GM12878 (cell line): ENCODE measurements around the gene INO80D. TPM values are rescaled to one million over a fixed set of nuclear protein-coding genes. Genes with fewer than 3 reads are reported as not detected.

Source experiments
- ATAC-seq: fragments of 200-7000 bp; cut with Tn5 transposase; 3 replicates; pipeline ENCODE4 v1.9.1; 2020; ENCODE audit warnings: mild to moderate bottlenecking, moderate library complexity
- BruUV-seq: library from RNA; stranded (reverse); fragments of 400-500 nt; replicated peaks from 2 replicates; lab custom pipeline; 2021; lab: Mats Ljungman, UMichigan
- CTCF ChIA-PET: fragments of 300-600 bp; sonication (Branson Sonifier 250); formaldehyde crosslinking; extraction: SDS; loops from one replicate; lab custom pipeline; 2021; ENCODE audit warnings: inconsistent platforms; lab: Yijun Ruan, JAX
- POLR2A ChIA-PET: fragments of 350-600 bp; formaldehyde crosslinking; extraction: SDS; loops from one replicate; lab custom pipeline; 2021; ENCODE audit warnings: inconsistent platforms; lab: Charles Lee
- RAD21 ChIA-PET: fragments of 300-600 bp; sonication (Branson Sonifier 250); formaldehyde crosslinking; loops from one replicate; lab custom pipeline; 2023; ENCODE audit warnings: antibody characterized with exemption; ENCODE audit not compliant: unreplicated experiment; lab: Charles Lee
- SMC1A ChIA-PET: fragments of 300-600 bp; sonication (Branson Sonifier 250); formaldehyde crosslinking; loops from one replicate; lab custom pipeline; 2023; ENCODE audit not compliant: unreplicated experiment, uncharacterized antibody; lab: Charles Lee
- DNase-seq: peaks from one replicate; pipeline ENCODE4 v3.0.0-alpha.2; 2011; ENCODE audit warnings: low read depth, low spot score
- FAIRE-seq: peaks from 3 replicates; lab custom pipeline; 2011; peaks lifted over from hg19 to GRCh38; lab: Jason Lieb, UNC
- H2AFZ ChIP-seq: 2 replicates; pipeline ENCODE4 v1.6.0; 2011; ENCODE audit warnings: low read depth, low read length, control low read depth; ENCODE audit not compliant: control insufficient read depth
- H3K27ac ChIP-seq: 2 replicates; pipeline ENCODE4 v1.5.1; 2011; ENCODE audit warnings: control low read depth; ENCODE audit not compliant: control insufficient read depth, insufficient read depth
- H3K27me3 ChIP-seq, 2 experiments: replicated peaks in 1 of 2; 2 replicates each; pipeline versions ENCODE4 v1.6.0 to v1.6.1; 2011; ENCODE audit warnings: low read length in 1 of 2; ENCODE audit not compliant: control insufficient read depth in 2 of 2, insufficient read depth in 2 of 2
- H3K36me3 ChIP-seq, 2 experiments: 2 replicates each; pipeline ENCODE4 v1.5.1; 2011; ENCODE audit warnings: low read length in 1 of 2; ENCODE audit not compliant: control insufficient read depth in 2 of 2, insufficient read depth in 2 of 2
- H3K4me1 ChIP-seq: 2 replicates; pipeline ENCODE4 v1.6.1; 2011; ENCODE audit warnings: mild to moderate bottlenecking, low read length, moderate library complexity, mixed read lengths; ENCODE audit not compliant: control insufficient read depth, insufficient read depth
- H3K4me2 ChIP-seq: 2 replicates; pipeline ENCODE4 v1.6.0; 2011; ENCODE audit warnings: control low read depth; ENCODE audit not compliant: control insufficient read depth, insufficient read depth
- H3K4me3 ChIP-seq: fragments of 200-600 bp; sonication (generic); 2 replicates; pipeline ENCODE4 v1.5.1; 2016
- H3K79me2 ChIP-seq: 2 replicates; pipeline ENCODE4 v1.6.0; 2011; ENCODE audit warnings: low read length; ENCODE audit not compliant: control insufficient read depth, insufficient read depth
- H3K9ac ChIP-seq: 2 replicates; pipeline ENCODE4 v1.8.0; 2011; ENCODE audit warnings: low read length, control low read depth, mixed read lengths; ENCODE audit not compliant: control insufficient read depth, insufficient read depth
- H3K9me3 ChIP-seq: replicated peaks from 3 replicates; pipeline ENCODE4 v1.5.1; 2011; ENCODE audit warnings: mild to moderate bottlenecking, low read length; ENCODE audit not compliant: control insufficient read depth, insufficient read depth
- H4K20me1 ChIP-seq: 2 replicates; pipeline ENCODE4 v1.6.0; 2011; ENCODE audit not compliant: control insufficient read depth, insufficient read depth
- BHLHE40 ChIP-seq, 2 experiments: fragments of 450-650 bp in 1 of 2; IDR thresholded peaks; 2 replicates each; pipeline ENCODE4 v1.6.1; 2011 to 2017; ENCODE audit warnings: low read depth in 2 of 2, borderline replicate concordance in 1 of 2, improper control_type of control experiment in 1 of 2, low read length in 1 of 2, mild to moderate bottlenecking in 1 of 2
- E2F4 ChIP-seq: IDR thresholded peaks from 2 replicates; pipeline ENCODE4 v1.6.1; 2012; ENCODE audit warnings: low read depth, low read length, improper control_type of control experiment
- EGR1 ChIP-seq, 2 experiments: IDR thresholded peaks; 1 replicate in 1 of 2; 2 replicates in 1 of 2; pipeline ENCODE4 v1.6.1; 2011 to 2012; ENCODE audit warnings: low read depth in 2 of 2, low read length in 2 of 2, borderline replicate concordance in 1 of 2, mild to moderate bottlenecking in 1 of 2, moderate library complexity in 1 of 2
- MEF2B ChIP-seq: fragments of 450-650 bp; IDR thresholded peaks from 2 replicates; pipeline ENCODE4 v1.6.1; 2018; ENCODE audit warnings: mild to moderate bottlenecking, moderate library complexity; ENCODE audit not compliant: partially characterized antibody, poor library complexity, severe bottlenecking
- NBN ChIP-seq: fragments of 450-650 bp; IDR thresholded peaks from 2 replicates; pipeline ENCODE4 v1.6.1; 2016
- NFIC ChIP-seq: IDR thresholded peaks from 2 replicates; pipeline ENCODE4 v1.6.1; 2012; ENCODE audit warnings: low read depth, mild to moderate bottlenecking, inconsistent platforms, low read length, moderate library complexity
- NRF1 ChIP-seq: conservative IDR thresholded peaks from 2 replicates; pipeline ENCODE4 v1.6.1; 2011; ENCODE audit warnings: mild to moderate bottlenecking, low read depth, low read length, improper control_type of control experiment
- RAD21 ChIP-seq: IDR thresholded peaks from 2 replicates; pipeline ENCODE4 v1.6.1; 2011; ENCODE audit warnings: mild to moderate bottlenecking, low read depth, low read length, moderate library complexity; ENCODE audit not compliant: insufficient read depth
- TCF3 ChIP-seq: IDR thresholded peaks from 2 replicates; pipeline ENCODE4 v1.6.1; 2012; ENCODE audit warnings: low read depth, mild to moderate bottlenecking, low read length, borderline replicate concordance; ENCODE audit not compliant: insufficient read depth
- ZBTB11 ChIP-seq: fragments of 450-650 bp; formaldehyde crosslinking; IDR thresholded peaks from 2 replicates; pipeline ENCODE4 v1.5.0; 2022; ENCODE audit warnings: mild to moderate bottlenecking, missing genetic modification characterization
- ZNF622 ChIP-seq: fragments of 450-650 bp; IDR thresholded peaks from 2 replicates; pipeline ENCODE4 v1.6.1; 2017; ENCODE audit warnings: mild to moderate bottlenecking, inconsistent platforms
- WGBS: methylation state at CpG from one replicate; pipeline ENCODE4 v1.1.6; 2016; ENCODE audit warnings: low lambda C conversion rate; ENCODE audit not compliant: insufficient replicate concordance, insufficient coverage; ENCODE audit errors: missing lambda C conversion rate; 5-methylcytosine and 5-hydroxymethylcytosine counted together
- in situ Hi-C: fragments of 300-500 bp; cut with MboI; formaldehyde crosslinking; loops from 9 replicates; pipeline ENCODE4 v1.14.3; 2018; ENCODE audit warnings: mixed read lengths
- intact Hi-C: fragments of 100-400 bp; cut with micrococcal nuclease; formaldehyde crosslinking; loops from one replicate; pipeline ENCODE4 v1.14.2; 2022; ENCODE audit not compliant: unreplicated experiment
- polyA plus RNA-seq, 11 experiments: library from polyadenylated mRNA; depleted of rRNA in 4 of 11; unstranded in 6 of 11; stranded (reverse) in 5 of 11; fragments of >200 nt; fragmentation: Nextera tagmentation in 4 of 11; fragmentation: Illumina TruSeq in 1 of 11; extraction: Ambion mirVana in 4 of 11; extraction: Trizol in 1 of 11; gene quantifications; 1 replicate in 1 of 11; 2 replicates in 10 of 11; pipeline versions ENCODE4 v1.2.1 to v1.2.3, GENCODE V29; 2011 to 2016; ENCODE audit warnings: inconsistent platforms in 2 of 11, missing spikeins in 2 of 11, low read depth in 1 of 11
- total RNA-seq, 4 experiments: library from RNA; depleted of rRNA in 3 of 4; stranded (reverse); fragments of >200 nt in 3 of 4; fragmentation: Illumina TruSeq in 1 of 4; extraction: Trizol in 1 of 4; gene quantifications; 2 replicates each; pipeline versions ENCODE4 v1.2.1 to v1.2.3, GENCODE V29; 2013 to 2021
- TF ChIP-seq, protein P1 (sequence below): IDR thresholded peaks from 2 replicates; pipeline ENCODE4 v1.6.1; 2012; ENCODE audit warnings: improper control_type of control experiment, low read depth, low read length; ENCODE audit not compliant: insufficient replicate concordance

The INO80D gene
- total and polyA plus RNA-seq, 10 of the 15 experiments (the other 5 are each of a cell fraction or from before 2014, with no cell fraction given): 0.73 to 16.3 (median 4.7) TPM

GRCh38 chr2:205994344-205994743, 91.6 kb downstream of the INO80D start (continued):
- no peak for TF ChIP-seq MEF2B
- TF ChIP-seq NFIC: no peak
- no peak for TF ChIP-seq ZNF622
- no peak for TF ChIP-seq BHLHE40 (IDR thresholded peaks at IDR 0.05; ENCODE audit: borderline replicate concordance in 1 of 2, low read depth in 2 of 2, low read length in 1 of 2)
- TF ChIP-seq TCF3: no peak

- WGBS: 100% methylated on average over 2 of the region's 2 CpGs
- RAD21 ChIA-PET: no interaction called here
- no TSS peak for BruUV-seq
- TF ChIP-seq NBN: no peak
- no peak for TF ChIP-seq ZBTB11 (CRISPR knock-in tag)
- no peak for TF ChIP-seq NRF1
- no peak for TF ChIP-seq EGR1 (IDR thresholded peaks at IDR 0.05; ENCODE audit: borderline replicate concordance in 1 of 2, low read depth in 2 of 2, low read length in 2 of 2)
- TF ChIP-seq, protein P1, sequence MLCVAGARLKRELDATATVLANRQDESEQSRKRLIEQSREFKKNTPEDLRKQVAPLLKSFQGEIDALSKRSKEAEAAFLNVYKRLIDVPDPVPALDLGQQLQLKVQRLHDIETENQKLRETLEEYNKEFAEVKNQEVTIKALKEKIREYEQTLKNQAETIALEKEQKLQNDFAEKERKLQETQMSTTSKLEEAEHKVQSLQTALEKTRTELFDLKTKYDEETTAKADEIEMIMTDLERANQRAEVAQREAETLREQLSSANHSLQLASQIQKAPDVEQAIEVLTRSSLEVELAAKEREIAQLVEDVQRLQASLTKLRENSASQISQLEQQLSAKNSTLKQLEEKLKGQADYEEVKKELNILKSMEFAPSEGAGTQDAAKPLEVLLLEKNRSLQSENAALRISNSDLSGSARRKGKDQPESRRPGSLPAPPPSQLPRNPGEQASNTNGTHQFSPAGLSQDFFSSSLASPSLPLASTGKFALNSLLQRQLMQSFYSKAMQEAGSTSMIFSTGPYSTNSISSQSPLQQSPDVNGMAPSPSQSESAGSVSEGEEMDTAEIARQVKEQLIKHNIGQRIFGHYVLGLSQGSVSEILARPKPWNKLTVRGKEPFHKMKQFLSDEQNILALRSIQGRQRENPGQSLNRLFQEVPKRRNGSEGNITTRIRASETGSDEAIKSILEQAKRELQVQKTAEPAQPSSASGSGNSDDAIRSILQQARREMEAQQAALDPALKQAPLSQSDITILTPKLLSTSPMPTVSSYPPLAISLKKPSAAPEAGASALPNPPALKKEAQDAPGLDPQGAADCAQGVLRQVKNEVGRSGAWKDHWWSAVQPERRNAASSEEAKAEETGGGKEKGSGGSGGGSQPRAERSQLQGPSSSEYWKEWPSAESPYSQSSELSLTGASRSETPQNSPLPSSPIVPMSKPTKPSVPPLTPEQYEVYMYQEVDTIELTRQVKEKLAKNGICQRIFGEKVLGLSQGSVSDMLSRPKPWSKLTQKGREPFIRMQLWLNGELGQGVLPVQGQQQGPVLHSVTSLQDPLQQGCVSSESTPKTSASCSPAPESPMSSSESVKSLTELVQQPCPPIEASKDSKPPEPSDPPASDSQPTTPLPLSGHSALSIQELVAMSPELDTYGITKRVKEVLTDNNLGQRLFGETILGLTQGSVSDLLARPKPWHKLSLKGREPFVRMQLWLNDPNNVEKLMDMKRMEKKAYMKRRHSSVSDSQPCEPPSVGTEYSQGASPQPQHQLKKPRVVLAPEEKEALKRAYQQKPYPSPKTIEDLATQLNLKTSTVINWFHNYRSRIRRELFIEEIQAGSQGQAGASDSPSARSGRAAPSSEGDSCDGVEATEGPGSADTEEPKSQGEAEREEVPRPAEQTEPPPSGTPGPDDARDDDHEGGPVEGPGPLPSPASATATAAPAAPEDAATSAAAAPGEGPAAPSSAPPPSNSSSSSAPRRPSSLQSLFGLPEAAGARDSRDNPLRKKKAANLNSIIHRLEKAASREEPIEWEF: no peak
- TF ChIP-seq RAD21: no peak
- TF ChIP-seq E2F4: no peak
These were observed 95.9 kb downstream of the INO80D start for GRCh38 chr2:205990104-205990503.

More at GRCh38 chr2:205990104-205990503, 95.9 kb downstream of the INO80D start:
- H3K4me1 ChIP-seq: no peaks in the 10 kb centered on the region
- no peaks in the 10 kb centered on the region for H3K36me3 ChIP-seq
- ATAC-seq: no peak
- ChIA-PET POLR2A (no interaction called here), CTCF (no interaction called here), SMC1A (no interaction called here)
- no peaks in the 10 kb centered on the region for H3K27me3 ChIP-seq
- H3K9ac ChIP-seq: no peak overlapping the region
- no peaks in the 10 kb centered on the region for H3K79me2 ChIP-seq
- intact Hi-C loops: no loop called here
- DNase-seq: no peak
- FAIRE-seq: no peak
- H3K4me3 ChIP-seq: no peak overlapping the region
- no peaks in the 10 kb centered on the region for H4K20me1 ChIP-seq
- no peak overlapping the region for H3K27ac ChIP-seq
- no peaks in the 10 kb centered on the region for H3K9me3 ChIP-seq
- in situ Hi-C loops: no loop called here
- no peak overlapping the region for H3K4me2 ChIP-seq
- H2AFZ ChIP-seq: no peak overlapping the region
